ENCODE results near the gene ITGA3. TPM values are rescaled to one million over a fixed set of nuclear protein-coding genes. Genes with fewer than 3 reads are reported as not detected.

Gene ITGA3
- total and polyA plus RNA-seq, 2 experiments from 2014 or later: 28.5 to 32.8 TPM

DNA sequence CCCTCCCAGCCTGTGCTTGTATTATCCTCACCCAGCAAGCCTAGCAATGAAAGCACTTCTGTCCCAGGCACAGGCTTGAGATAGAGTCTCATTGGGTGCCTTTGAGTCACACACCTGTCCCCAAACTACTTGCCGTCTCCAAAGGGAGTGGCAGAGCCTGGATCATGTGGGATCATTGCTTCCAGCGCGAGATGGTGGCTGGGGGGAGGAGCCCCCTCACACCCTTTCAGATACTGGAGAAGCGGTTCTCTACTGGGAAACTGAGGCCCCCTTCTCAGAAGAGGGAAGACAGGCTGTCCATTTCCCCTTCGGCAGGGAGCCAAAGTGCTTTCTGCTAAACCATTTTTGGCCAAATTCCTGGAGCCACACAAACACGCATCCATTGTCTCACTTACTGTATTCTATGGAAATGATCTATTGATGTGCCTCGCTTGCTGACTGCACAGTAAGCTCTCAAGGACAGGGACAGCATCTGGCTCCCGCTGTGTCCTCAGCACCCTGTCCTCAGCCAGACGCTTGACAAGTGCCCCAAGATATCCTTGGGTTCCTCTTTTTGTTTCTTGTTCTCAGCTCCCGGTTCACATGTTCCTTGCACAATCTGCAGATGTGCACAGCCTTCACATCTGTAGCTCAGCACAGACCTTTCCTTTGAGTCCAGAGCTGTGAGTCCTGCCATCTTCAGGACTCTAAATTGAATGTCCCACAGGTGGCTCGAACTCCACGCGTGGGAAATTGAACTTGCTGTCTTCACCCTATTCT, 34.9 kb upstream of the ITGA3 start:
- no peak overlapping the region for H3K4me2 ChIP-seq
- 76% methylated on average over 13 of the region's 13 CpGs for WGBS (ENCODE audit: low lambda C conversion rate, missing lambda C conversion rate)
- H3K4me3 ChIP-seq: no peak overlapping the region
- no peaks in the 10 kb centered on the region for H3K9me2 ChIP-seq (replicated peaks; ENCODE audit: insufficient read depth)
- H3K4me1 ChIP-seq (ENCODE audit: insufficient read depth): no peaks in the 10 kb centered on the region
- no peak for TF ChIP-seq EZH2 (IDR thresholded peaks at IDR 0.05; ENCODE audit: borderline replicate concordance)
- TF ChIP-seq EZH2phosphoT487 (IDR thresholded peaks at IDR 0.05; ENCODE audit: low read depth, severe bottlenecking, unreplicated experiment): no peak
- TF ChIP-seq, protein P1, sequence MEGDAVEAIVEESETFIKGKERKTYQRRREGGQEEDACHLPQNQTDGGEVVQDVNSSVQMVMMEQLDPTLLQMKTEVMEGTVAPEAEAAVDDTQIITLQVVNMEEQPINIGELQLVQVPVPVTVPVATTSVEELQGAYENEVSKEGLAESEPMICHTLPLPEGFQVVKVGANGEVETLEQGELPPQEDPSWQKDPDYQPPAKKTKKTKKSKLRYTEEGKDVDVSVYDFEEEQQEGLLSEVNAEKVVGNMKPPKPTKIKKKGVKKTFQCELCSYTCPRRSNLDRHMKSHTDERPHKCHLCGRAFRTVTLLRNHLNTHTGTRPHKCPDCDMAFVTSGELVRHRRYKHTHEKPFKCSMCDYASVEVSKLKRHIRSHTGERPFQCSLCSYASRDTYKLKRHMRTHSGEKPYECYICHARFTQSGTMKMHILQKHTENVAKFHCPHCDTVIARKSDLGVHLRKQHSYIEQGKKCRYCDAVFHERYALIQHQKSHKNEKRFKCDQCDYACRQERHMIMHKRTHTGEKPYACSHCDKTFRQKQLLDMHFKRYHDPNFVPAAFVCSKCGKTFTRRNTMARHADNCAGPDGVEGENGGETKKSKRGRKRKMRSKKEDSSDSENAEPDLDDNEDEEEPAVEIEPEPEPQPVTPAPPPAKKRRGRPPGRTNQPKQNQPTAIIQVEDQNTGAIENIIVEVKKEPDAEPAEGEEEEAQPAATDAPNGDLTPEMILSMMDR (IDR thresholded peaks at IDR 0.05; ENCODE audit: poor library complexity): no peak
- no peaks in the 10 kb centered on the region for H4K20me1 ChIP-seq (ENCODE audit: insufficient read depth, poor library complexity, severe bottlenecking)
- H2AFZ ChIP-seq: no peak overlapping the region
- H3K9me3 ChIP-seq (ENCODE audit: low read depth): no peaks in the 10 kb centered on the region
- H3K27ac ChIP-seq: no peak overlapping the region
- no peak for DNase-seq (ENCODE audit: low spot score)
- H3K79me2 ChIP-seq: no peaks in the 10 kb centered on the region
- H3K36me3 ChIP-seq (replicated peaks; ENCODE audit: insufficient read depth, low read depth): no peaks in the 10 kb centered on the region
- no peaks in the 10 kb centered on the region for H3K27me3 ChIP-seq

DNA sequence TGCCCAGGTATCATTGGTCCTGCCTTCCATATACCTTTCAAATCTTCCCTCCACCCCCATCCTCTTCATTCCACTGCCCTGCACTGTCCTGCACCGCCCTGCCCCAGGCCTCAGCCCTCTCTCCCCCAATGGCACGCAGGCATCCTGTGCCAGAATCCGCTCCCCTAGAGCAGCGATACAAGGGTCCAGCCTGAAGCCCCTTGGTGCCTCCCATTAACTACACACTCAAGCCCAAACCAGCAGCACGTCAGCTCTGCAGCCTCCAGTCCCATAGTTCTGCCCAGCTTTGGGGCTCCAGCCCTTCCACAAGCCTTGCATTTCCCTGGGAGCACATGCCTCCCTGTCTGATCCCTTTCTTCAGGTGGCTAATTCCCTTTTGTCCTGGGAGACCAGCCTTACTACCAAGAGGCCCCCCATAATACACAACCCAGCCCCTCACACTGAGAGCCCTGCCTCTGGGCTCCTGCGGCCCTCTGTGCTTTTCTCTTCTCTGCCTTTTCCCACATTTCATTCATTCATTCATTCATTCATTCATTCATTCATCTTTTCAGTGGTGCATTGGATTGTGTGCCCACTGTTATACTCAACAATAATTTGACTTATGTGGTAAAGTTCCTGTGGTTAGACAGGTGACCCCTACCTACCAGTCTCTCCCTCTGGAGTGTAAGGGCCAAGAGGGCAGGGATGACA, 34.1 kb upstream of the ITGA3 start:
- H3K27me3 ChIP-seq: no peaks in the 10 kb centered on the region
- H3K4me2 ChIP-seq: no peak overlapping the region
- H3K27ac ChIP-seq: no peak overlapping the region
- H3K9me2 ChIP-seq (replicated peaks; ENCODE audit: insufficient read depth): no peaks in the 10 kb centered on the region
- no peaks in the 10 kb centered on the region for H3K4me1 ChIP-seq (ENCODE audit: insufficient read depth)
- H3K4me3 ChIP-seq: no peak overlapping the region
- WGBS (ENCODE audit: low lambda C conversion rate, missing lambda C conversion rate): 92% methylated on average over 6 of the region's 6 CpGs
- no peaks in the 10 kb centered on the region for H4K20me1 ChIP-seq (ENCODE audit: insufficient read depth, poor library complexity, severe bottlenecking)
- no peaks in the 10 kb centered on the region for H3K36me3 ChIP-seq (replicated peaks; ENCODE audit: insufficient read depth, low read depth)
- H3K79me2 ChIP-seq: no peaks in the 10 kb centered on the region
- DNase-seq (ENCODE audit: low spot score): no peak
- H3K9me3 ChIP-seq (ENCODE audit: low read depth): no peaks in the 10 kb centered on the region
- TF ChIP-seq, protein P1 (IDR thresholded peaks at IDR 0.05; ENCODE audit: poor library complexity): no peak
- no peak for TF ChIP-seq EZH2phosphoT487 (IDR thresholded peaks at IDR 0.05; ENCODE audit: low read depth, severe bottlenecking, unreplicated experiment)
- no peak for TF ChIP-seq EZH2 (IDR thresholded peaks at IDR 0.05; ENCODE audit: borderline replicate concordance)
- H2AFZ ChIP-seq: no peak overlapping the region

DNA sequence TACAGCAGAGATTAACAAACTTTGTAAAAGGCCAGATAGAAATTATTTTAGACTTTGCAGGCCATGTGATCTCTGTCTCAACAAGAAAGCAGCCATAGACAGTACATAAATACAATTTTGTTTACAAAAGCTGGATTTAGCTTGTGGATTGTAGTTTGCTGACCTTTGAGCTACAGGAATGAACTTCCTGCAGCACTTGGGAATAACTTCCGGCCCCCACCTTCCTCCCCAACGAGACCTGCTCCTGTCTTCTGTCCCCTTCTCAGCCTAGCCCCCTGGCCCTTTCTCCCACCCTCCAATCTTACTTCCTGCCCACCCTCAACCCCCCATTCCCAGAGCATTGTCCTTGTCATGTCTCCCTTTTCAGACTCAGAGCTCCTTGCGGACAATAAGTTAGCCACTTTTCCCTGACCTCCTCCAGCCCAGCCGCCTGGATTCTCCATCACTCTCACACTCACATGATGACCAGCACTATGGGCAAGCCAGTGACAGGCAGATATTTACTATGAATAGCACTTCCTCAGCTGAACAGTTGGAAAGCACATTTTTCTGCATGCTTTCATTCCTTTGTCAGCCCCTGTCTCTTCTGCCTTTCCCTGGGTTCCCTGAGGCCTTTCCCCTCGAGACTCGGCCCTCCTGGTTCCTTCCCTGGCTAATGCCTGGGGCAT, 33.3 kb upstream of the ITGA3 start:
- DNase-seq (ENCODE audit: low spot score): no peak
- Histone ChIP-seq H3K9me3 (ENCODE audit: low read depth) (no peaks in the 10 kb centered on the region), H3K4me1 (ENCODE audit: insufficient read depth) (peaks cover 6% of the 10 kb centered on the region), H4K20me1 (ENCODE audit: insufficient read depth, poor library complexity, severe bottlenecking) (no peaks in the 10 kb centered on the region), H3K27me3 (no peaks in the 10 kb centered on the region), H3K27ac (no peak overlapping the region), H3K9me2 (replicated peaks; ENCODE audit: insufficient read depth) (no peaks in the 10 kb centered on the region), H3K4me3 (no peak overlapping the region), H3K36me3 (replicated peaks; ENCODE audit: insufficient read depth, low read depth) (no peaks in the 10 kb centered on the region), H3K4me2 (no peak overlapping the region), H2AFZ (no peak overlapping the region), H3K79me2 (no peaks in the 10 kb centered on the region)
- WGBS (ENCODE audit: low lambda C conversion rate, missing lambda C conversion rate): 70% methylated on average over 6 of the region's 6 CpGs
- TF ChIP-seq, protein P1 (IDR thresholded peaks at IDR 0.05; ENCODE audit: poor library complexity): no peak
- no peak for TF ChIP-seq EZH2 (IDR thresholded peaks at IDR 0.05; ENCODE audit: borderline replicate concordance)
- TF ChIP-seq EZH2phosphoT487 (IDR thresholded peaks at IDR 0.05; ENCODE audit: low read depth, severe bottlenecking, unreplicated experiment): no peak

Data from hepatocyte (in vitro differentiated cells).